Gastroesophageal sphincter (tissue), 4 donors: ENCODE measurements around the gene GMPR. TPM values are rescaled to one million over a fixed set of nuclear protein-coding genes. Genes with fewer than 3 reads are reported as not detected.
"Not testable (repeated sequence)": the region's sequence is repeated elsewhere in the genome, so short reads cannot be mapped to it uniquely, and the experiment has no call there.

Source experiments
- ATAC-seq: fragments of 150-250 bp; one replicate; pipeline ENCODE4 v1.9.1; 2016; ENCODE audit warnings: mild to moderate bottlenecking, moderate library complexity
- H3K27ac ChIP-seq, 4 donors: fragments of 200-600 bp; sonication (generic) in 3 of 4; 1 replicate in 3 of 4; 2 replicates in 1 of 4; pipeline ENCODE4 v1.5.1; 2016 to 2019
- H3K27me3 ChIP-seq: fragments of 200-600 bp; sonication (generic); one replicate; pipeline ENCODE4 v1.5.1; 2019
- H3K36me3 ChIP-seq, 2 donors: fragments of 200-600 bp; sonication (generic); one replicate each; pipeline ENCODE4 v1.5.1; 2019; ENCODE audit warnings: control low read depth in 1 of 2
- H3K4me1 ChIP-seq, 3 donors: fragments of 200-600 bp; sonication (generic); 1 replicate in 2 of 3; 2 replicates in 1 of 3; pipeline ENCODE4 v1.5.1; 2016 to 2019; ENCODE audit warnings: control low read depth in 2 of 3
- H3K4me3 ChIP-seq, 2 donors: fragments of 200-600 bp; sonication (generic); one replicate each; pipeline ENCODE4 v1.5.1; 2019; ENCODE audit warnings: mild to moderate bottlenecking in 1 of 2, moderate library complexity in 1 of 2
- H3K9me3 ChIP-seq, 3 donors: fragments of 200-600 bp; sonication (generic); one replicate each; pipeline ENCODE4 v1.5.1; 2017 to 2019; ENCODE audit warnings: control low read depth in 2 of 3
- EP300 ChIP-seq: sonication (generic); formaldehyde crosslinking; IDR thresholded peaks from one replicate; pipeline ENCODE4 v1.6.1; 2017; ENCODE audit warnings: antibody characterized with exemption, mild to moderate bottlenecking
- POLR2A ChIP-seq, 2 donors: fragments of 450-650 bp; IDR thresholded peaks; one replicate each; pipeline ENCODE4 v1.6.1; 2017; ENCODE audit warnings: antibody characterized with exemption in 2 of 2, mild to moderate bottlenecking in 2 of 2, moderate library complexity in 1 of 2
- POLR2AphosphoS5 ChIP-seq: sonication (generic); formaldehyde crosslinking; IDR thresholded peaks from one replicate; pipeline ENCODE4 v1.6.1; 2017; ENCODE audit warnings: antibody characterized with exemption
- WGBS, 2 donors: methylation state at CpG; one replicate each; pipeline ENCODE4 v1.1.5; 2018; ENCODE audit warnings: low coverage in 1 of 2; 5-methylcytosine and 5-hydroxymethylcytosine counted together
- total RNA-seq, 4 donors: library from RNA; depleted of rRNA; stranded (reverse); fragments of >200 nt; gene quantifications; one replicate each; pipeline ENCODE4 v1.1.0, GENCODE V29; 2016
- TF ChIP-seq, protein P1 (sequence below), 4 experiments: fragments of 200-600 bp in 2 of 4; fragments of 450-650 bp in 2 of 4; sonication (generic) in 1 of 4; IDR thresholded peaks; one replicate each; pipeline ENCODE4 v1.5.1; 2017 to 2019; ENCODE audit warnings: antibody characterized with exemption in 4 of 4, mild to moderate bottlenecking in 2 of 4, moderate library complexity in 2 of 4

The GMPR gene
- total RNA-seq, 4 donors from 2014 or later: 18.2 to 71.5 (median 45.6) TPM

DNA sequence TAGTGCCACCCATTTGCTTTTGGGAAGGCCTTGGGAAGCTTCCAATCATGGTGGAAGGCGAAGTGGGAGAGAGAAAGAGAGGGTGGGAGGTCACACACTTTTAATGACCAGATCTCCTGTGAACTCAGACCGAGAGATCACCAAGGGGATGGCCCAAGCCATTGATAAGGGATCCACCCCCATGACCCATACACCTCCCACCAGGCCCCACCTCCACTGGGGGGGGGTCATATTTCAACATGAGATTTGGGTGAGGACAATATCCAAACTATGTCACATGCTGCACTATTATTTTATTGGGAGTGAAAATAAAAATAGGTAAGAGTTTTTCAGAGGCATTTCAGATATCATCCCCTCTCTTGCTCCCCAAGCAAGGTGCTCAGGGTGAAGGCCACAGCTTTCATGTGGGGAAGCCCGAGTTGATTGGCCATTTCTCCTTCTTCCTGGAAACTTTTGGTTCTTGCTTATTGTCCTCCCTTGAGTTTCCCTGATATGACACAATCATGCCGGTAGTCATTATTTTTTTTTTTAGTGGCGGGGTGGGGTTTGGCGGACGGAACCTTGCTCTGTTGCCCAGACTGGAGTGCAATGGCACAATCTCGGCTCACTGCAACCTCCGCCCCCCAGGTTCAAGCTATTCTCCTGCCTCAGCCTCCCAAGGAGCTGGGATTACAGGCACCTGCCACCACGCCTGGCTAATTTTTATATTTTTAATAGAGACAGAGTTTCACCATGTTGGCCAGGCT lies 15.2 kb downstream of the GMPR start:
- TF ChIP-seq EP300 (no peak), POLR2A (IDR thresholded peaks at IDR 0.05) (no peak), POLR2AphosphoS5 (no peak)
- TF ChIP-seq, protein P1, sequence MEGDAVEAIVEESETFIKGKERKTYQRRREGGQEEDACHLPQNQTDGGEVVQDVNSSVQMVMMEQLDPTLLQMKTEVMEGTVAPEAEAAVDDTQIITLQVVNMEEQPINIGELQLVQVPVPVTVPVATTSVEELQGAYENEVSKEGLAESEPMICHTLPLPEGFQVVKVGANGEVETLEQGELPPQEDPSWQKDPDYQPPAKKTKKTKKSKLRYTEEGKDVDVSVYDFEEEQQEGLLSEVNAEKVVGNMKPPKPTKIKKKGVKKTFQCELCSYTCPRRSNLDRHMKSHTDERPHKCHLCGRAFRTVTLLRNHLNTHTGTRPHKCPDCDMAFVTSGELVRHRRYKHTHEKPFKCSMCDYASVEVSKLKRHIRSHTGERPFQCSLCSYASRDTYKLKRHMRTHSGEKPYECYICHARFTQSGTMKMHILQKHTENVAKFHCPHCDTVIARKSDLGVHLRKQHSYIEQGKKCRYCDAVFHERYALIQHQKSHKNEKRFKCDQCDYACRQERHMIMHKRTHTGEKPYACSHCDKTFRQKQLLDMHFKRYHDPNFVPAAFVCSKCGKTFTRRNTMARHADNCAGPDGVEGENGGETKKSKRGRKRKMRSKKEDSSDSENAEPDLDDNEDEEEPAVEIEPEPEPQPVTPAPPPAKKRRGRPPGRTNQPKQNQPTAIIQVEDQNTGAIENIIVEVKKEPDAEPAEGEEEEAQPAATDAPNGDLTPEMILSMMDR (IDR thresholded peaks at IDR 0.05): no peak
- Histone ChIP-seq H3K9me3 (no peaks in the 10 kb centered on the region), H3K27ac (no peak overlapping the region), H3K27me3 (no peaks in the 10 kb centered on the region), H3K4me1 (peaks cover 0 to 8% (median 0%) of the 10 kb centered on the region in 3 donors), H3K4me3 (no peak overlapping the region), H3K36me3 (peaks cover 0 to 83% of the 10 kb centered on the region in 2 donors)
- 81 to 83% methylated on average over 2 to 7 of the region's 10 CpGs for WGBS, 2 donors
- no peak for ATAC-seq

DNA sequence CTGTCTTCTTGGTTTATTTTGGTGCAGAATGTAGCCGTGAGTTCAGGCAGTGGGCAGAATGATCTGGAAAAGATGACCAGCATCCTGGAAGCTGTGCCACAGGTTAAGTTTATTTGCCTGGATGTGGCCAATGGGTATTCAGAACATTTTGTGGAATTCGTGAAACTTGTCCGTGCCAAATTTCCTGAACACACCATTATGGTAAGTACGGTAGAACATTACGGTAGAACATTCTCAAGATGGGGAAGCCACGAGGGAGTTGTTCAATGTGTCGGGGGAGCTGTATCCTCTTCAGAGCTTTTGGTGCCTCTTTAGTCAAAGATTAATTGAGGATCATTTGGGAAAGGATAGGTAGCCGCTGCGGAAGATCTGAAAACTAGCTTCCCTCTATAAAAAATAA lies 16.1 kb downstream of the GMPR start:
- TF ChIP-seq POLR2AphosphoS5 (no peak), POLR2A (IDR thresholded peaks at IDR 0.05) (no peak), EP300 (no peak)
- TF ChIP-seq, protein P1 (IDR thresholded peaks at IDR 0.05): no peak
- no peak overlapping the region for H3K4me3 ChIP-seq
- H3K27ac ChIP-seq: no peak overlapping the region
- H3K36me3 ChIP-seq: peaks cover 0 to 74% of the 10 kb centered on the region in 2 donors
- ATAC-seq: no peak
- peaks cover 0 to 13% (median 0%) of the 10 kb centered on the region in 3 donors for H3K4me1 ChIP-seq
- no peaks in the 10 kb centered on the region for H3K27me3 ChIP-seq
- WGBS, 2 donors: 86 to 90% methylated on average over 4 to 8 of the region's 9 CpGs
- no peaks in the 10 kb centered on the region for H3K9me3 ChIP-seq

DNA sequence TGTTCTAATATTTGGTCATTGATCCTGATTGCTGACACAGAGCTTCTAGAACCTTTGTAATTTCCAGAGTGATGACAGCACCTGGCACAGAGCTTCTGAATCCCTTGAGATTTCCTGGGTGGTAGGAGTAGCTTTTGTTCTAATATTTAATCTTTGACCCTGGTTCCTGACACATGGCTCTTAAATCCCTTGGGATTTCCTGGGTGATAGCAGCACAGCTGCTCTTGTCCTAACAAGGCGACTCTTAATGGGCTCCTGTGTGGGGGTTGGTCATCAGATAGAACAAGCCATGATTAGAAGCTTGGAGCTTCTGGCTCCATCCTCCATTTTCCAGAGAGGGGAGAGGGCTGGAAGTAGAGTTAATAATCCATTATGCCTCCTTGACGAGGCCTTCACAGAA lies 18.4 kb downstream of the GMPR start:
- peaks cover 0 to 52% of the 10 kb centered on the region in 2 donors for H3K36me3 ChIP-seq
- no peak for ATAC-seq
- no peaks in the 10 kb centered on the region for H3K9me3 ChIP-seq
- no peak overlapping the region for H3K27ac ChIP-seq
- no peaks in the 10 kb centered on the region for H3K27me3 ChIP-seq
- peaks cover 0 to 13% (median 0%) of the 10 kb centered on the region in 3 donors for H3K4me1 ChIP-seq
- H3K4me3 ChIP-seq: no peak overlapping the region
- WGBS, 2 donors: 94 to 100% methylated on average over 1 to 2 of the region's 2 CpGs
- no peak for TF ChIP-seq POLR2A (IDR thresholded peaks at IDR 0.05)

DNA sequence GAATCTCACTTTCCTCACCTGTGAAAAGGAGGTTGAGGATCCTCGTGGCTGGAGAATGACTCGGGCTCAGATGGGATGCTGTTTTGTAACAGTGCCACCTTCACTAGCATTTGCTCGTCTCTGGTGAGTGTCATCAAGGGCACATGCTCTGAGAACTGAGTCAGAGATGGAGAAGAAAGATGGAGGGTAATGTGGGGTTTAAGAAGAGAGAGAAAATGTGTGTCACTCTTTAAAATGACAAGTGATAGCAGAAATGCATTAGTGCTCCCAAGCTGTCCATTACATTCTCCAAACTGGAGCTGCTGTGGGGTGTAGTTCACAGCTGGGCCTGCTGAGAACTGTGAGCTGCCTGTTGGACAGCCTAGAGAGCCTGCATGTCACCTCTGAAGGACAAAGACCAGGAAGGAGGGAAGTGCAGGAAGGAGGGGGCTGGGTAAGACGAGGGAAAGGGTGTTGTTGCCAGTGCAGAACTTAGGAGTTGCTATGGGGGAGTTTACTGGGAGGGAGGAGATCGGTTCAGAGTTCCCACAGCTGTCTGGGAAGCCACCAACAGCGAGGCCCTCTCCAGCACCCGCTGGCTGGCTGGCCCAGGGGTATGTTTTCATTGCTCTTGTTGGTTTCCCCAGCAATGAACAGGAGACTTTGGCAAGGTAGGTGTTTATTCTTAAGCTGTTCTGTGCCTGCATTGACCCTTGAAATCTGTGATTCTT lies 19.8 kb downstream of the GMPR start:
- peaks cover 0 to 38% of the 10 kb centered on the region in 2 donors for H3K36me3 ChIP-seq
- TF ChIP-seq, protein P1 (IDR thresholded peaks at IDR 0.05): no peak
- TF ChIP-seq EP300: no peak
- no peak for TF ChIP-seq POLR2A (IDR thresholded peaks at IDR 0.05)
- TF ChIP-seq POLR2AphosphoS5: no peak
- no peaks in the 10 kb centered on the region for H3K27me3 ChIP-seq
- 48 to 80% methylated on average over 1 to 5 of the region's 7 CpGs for WGBS, 2 donors
- H3K27ac ChIP-seq: peak overlapping the region in 3 of 4 donors; percentile 26 to 74 (median 63)
- no peaks in the 10 kb centered on the region for H3K9me3 ChIP-seq
- peak; percentile 28 for ATAC-seq
- peaks cover 0 to 13% (median 0%) of the 10 kb centered on the region in 3 donors for H3K4me1 ChIP-seq
- H3K4me3 ChIP-seq: no peak overlapping the region

DNA sequence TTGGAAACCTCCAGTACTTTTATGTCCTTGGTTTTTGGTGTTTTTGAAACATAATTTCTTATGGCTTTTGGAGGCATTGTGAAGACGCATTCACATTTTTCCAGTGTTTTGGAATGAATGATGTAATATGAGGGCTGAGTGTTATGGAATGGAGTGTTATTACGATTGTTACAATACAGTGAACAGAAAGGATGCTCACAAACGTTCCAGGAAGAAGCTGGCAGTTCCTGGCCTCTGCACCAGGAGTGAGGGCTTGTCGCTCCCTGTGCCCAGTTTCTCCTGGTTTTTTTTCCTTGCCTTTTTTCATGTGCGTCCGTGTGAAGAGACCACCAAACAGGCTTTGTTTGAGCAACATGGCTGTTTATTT lies 20.3 kb downstream of the GMPR start:
- Histone ChIP-seq H3K4me3 (no peak overlapping the region), H3K27me3 (no peaks in the 10 kb centered on the region), H3K9me3 (no peaks in the 10 kb centered on the region), H3K36me3 (peaks cover 0 to 34% of the 10 kb centered on the region in 2 donors), H3K27ac (peak overlapping the region in 3 of 4 donors; percentile 26 to 74 (median 63)), H3K4me1 (peaks cover 0 to 13% (median 0%) of the 10 kb centered on the region in 3 donors)
- WGBS, 2 donors: 71 to 73% methylated on average over 5 of the region's 6 CpGs
- TF ChIP-seq POLR2AphosphoS5: no peak
- TF ChIP-seq, protein P1 (IDR thresholded peaks at IDR 0.05): no peak
- TF ChIP-seq EP300: no peak
- TF ChIP-seq POLR2A (IDR thresholded peaks at IDR 0.05): no peak
- peak; percentile 39 for ATAC-seq

DNA sequence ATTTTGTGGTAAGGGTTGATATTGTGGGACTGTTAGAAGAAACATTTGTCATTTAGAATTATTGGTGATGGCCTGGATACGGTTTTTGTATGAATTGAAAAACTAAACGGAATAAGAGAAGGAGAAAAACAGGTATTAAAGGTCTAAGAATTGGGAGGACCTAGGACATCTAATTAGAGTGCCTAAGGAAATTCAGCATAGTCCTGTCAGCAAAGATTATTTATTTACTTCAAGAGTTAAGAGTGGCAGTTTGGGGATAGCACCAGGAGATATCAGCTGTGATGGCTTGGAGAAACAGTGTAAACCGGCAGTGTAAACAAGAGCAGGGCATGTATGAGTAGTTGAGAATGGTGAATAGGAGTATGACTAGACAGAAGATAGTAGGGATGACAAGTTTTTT lies 21.2 kb downstream of the GMPR start:
- H3K36me3 ChIP-seq: peaks cover 0 to 25% of the 10 kb centered on the region in 2 donors
- 92 to 100% methylated on average over 2 of the region's 3 CpGs for WGBS, 2 donors
- H3K27me3 ChIP-seq, H3K9me3 ChIP-seq, H3K4me3 ChIP-seq, H3K27ac ChIP-seq, ATAC-seq: not testable (repeated sequence)
- H3K4me1 ChIP-seq: peaks cover 0 to 13% (median 0%) of the 10 kb centered on the region in 3 donors

DNA sequence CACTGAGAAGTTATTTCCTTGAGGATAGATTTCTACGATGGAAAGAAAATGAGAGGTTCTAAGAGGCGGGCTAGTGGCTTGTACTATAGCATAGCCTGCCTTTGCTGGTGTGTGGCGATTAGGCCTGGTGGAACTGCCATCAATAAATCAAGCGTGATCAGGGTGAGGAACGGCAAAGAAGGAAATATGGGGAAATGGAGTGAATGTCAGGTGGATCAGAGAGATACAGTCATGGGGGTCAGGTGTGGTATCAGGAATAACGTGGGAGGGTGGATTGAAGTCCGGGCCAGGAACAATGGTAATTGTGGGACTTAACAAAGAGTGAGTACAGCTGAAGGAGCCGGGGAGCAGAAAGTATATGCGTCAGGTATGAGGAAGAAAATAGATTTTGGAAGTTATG lies 22.2 kb downstream of the GMPR start:
- not testable (repeated sequence) for ATAC-seq, H3K4me3 ChIP-seq, H3K27ac ChIP-seq, H3K27me3 ChIP-seq, H3K9me3 ChIP-seq
- Histone ChIP-seq H3K4me1 (peaks cover 0 to 13% (median 0%) of the 10 kb centered on the region in 3 donors), H3K36me3 (peaks cover 0 to 20% of the 10 kb centered on the region in 2 donors)
- 93 to 100% methylated on average over 1 to 9 of the region's 9 CpGs for WGBS, 2 donors

DNA sequence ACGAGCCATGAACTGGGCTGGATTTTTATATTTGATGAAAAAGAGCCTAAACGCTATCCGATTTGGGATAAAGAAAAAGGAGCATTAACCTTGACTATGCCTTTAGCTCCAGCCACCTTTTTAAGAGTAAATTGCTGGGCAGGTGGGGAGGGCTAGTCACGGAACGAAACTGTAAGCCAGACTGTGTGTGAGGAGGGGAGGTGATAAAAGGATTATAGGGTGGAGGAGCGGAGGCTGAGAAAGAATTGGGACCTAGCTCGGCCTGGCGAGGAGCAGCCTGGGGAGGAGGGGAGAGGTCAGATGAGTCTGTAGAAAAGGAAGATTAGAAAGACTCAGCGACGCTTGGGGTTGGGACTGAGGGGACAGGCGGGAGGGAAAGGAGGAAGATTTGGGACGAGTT lies 24.4 kb downstream of the GMPR start:
- Histone ChIP-seq H3K4me1 (peaks cover 0 to 13% (median 0%) of the 10 kb centered on the region in 3 donors), H3K36me3 (peaks cover 0 to 22% of the 10 kb centered on the region in 2 donors)
- H3K4me3 ChIP-seq, H3K27ac ChIP-seq, ATAC-seq, H3K9me3 ChIP-seq, H3K27me3 ChIP-seq: not testable (repeated sequence)
- 88 to 91% methylated on average over 5 to 9 of the region's 12 CpGs for WGBS, 2 donors
